Fibroblast of lung (primary cell): ENCODE data around the gene NRF1.

Experiments used
- EZH2 ChIP-seq: IDR thresholded peaks from 2 replicates; pipeline ENCODE4 v1.5.1; 2012; ENCODE audit warnings: low read length, control low read depth, mild to moderate bottlenecking; ENCODE audit errors: missing control alignments
- TF ChIP-seq, protein P1 (sequence below), 2 donors: IDR thresholded peaks in 1 of 2; conservative IDR thresholded peaks in 1 of 2; 1 replicate in 1 of 2; 2 replicates in 1 of 2; pipeline ENCODE4 v1.5.1; 2011 to 2012; ENCODE audit warnings: low read length in 2 of 2, control low read depth in 1 of 2, inconsistent platforms in 1 of 2, low read depth in 1 of 2, mild to moderate bottlenecking in 1 of 2

GRCh38 chr7:129803546-129804081 is 192.1 kb downstream of the NRF1 start:
- TF ChIP-seq, protein P1, sequence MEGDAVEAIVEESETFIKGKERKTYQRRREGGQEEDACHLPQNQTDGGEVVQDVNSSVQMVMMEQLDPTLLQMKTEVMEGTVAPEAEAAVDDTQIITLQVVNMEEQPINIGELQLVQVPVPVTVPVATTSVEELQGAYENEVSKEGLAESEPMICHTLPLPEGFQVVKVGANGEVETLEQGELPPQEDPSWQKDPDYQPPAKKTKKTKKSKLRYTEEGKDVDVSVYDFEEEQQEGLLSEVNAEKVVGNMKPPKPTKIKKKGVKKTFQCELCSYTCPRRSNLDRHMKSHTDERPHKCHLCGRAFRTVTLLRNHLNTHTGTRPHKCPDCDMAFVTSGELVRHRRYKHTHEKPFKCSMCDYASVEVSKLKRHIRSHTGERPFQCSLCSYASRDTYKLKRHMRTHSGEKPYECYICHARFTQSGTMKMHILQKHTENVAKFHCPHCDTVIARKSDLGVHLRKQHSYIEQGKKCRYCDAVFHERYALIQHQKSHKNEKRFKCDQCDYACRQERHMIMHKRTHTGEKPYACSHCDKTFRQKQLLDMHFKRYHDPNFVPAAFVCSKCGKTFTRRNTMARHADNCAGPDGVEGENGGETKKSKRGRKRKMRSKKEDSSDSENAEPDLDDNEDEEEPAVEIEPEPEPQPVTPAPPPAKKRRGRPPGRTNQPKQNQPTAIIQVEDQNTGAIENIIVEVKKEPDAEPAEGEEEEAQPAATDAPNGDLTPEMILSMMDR (conservative IDR thresholded peaks at IDR 0.05 in 1 of 2, IDR thresholded peaks at IDR 0.05 in 1 of 2; ENCODE audit: low read depth in 1 of 2, low read length in 2 of 2), result no peak
- TF ChIP-seq EZH2, result no peak
